Left lung (tissue), 14 donors: Measurements from ENCODE around the gene RPS6KA6. TPM values are rescaled to one million over a fixed set of nuclear protein-coding genes. Genes with fewer than 3 reads are reported as not detected.
A peak's percentile ranks its signal among the peaks of the same experiment; 100 is the strongest.

Experiments used
- ATAC-seq: fragments of 200-7000 bp; cut with Tn5 transposase; one replicate; pipeline ENCODE4 v1.9.1; 2020; ENCODE audit warnings: moderate library complexity
- DNase-seq, 4 donors: peaks; one replicate each; pipeline ENCODE4 v3.0.0-alpha.2; 2013 to 2020
- H3K27ac ChIP-seq, 2 donors: fragments of 200-600 bp; sonication (generic) in 1 of 2; one replicate each; pipeline versions ENCODE4 v1.5.0 to v1.8.0; 2020 to 2021
- H3K27me3 ChIP-seq, 2 donors: fragments of 200-600 bp; sonication (generic) in 1 of 2; one replicate each; pipeline versions ENCODE4 v1.5.0 to v1.8.0; 2020 to 2021
- H3K36me3 ChIP-seq, 2 donors: fragments of 200-600 bp; sonication (generic) in 1 of 2; one replicate each; pipeline versions ENCODE4 v1.5.0 to v1.8.0; 2020 to 2021
- H3K4me1 ChIP-seq, 2 donors: fragments of 200-600 bp; one replicate each; pipeline ENCODE4 v1.8.0; 2021
- H3K4me3 ChIP-seq, 2 donors: fragments of 200-600 bp; sonication (generic) in 1 of 2; one replicate each; pipeline versions ENCODE4 v1.5.0 to v1.8.0; 2020 to 2021; ENCODE audit warnings: mild to moderate bottlenecking in 1 of 2
- H3K9me3 ChIP-seq, 2 donors: fragments of 200-600 bp; sonication (generic) in 1 of 2; one replicate each; pipeline versions ENCODE4 v1.5.0 to v1.8.0; 2020 to 2021
- CTCF ChIP-seq, 2 donors: fragments of 200-600 bp; sonication (generic) in 1 of 2; IDR thresholded peaks; one replicate each; pipeline versions ENCODE4 v1.5.0 to v1.8.0; 2021; ENCODE audit warnings: antibody characterized with exemption in 2 of 2
- intact Hi-C, 2 donors: fragments of 100-400 bp; cut with DNase I; formaldehyde crosslinking; loops; one replicate each; pipeline versions ENCODE4 v1.11.2 to v1.14.2; 2022
- long read RNA-seq, 12 donors: library from polyadenylated mRNA in 2 of 12; unstranded in 2 of 12; transcript quantifications; one replicate each; pipeline ENCODE4 v2.0.0 and lab custom pipeline, GENCODE V29; 2019 to 2026
- polyA plus RNA-seq, 6 donors: library from polyadenylated mRNA; unstranded; fragments of 120-200 nt; gene quantifications; one replicate each; pipeline ENCODE4 v1.2.1, GENCODE V29; 2013; ENCODE audit not compliant: insufficient read length in 6 of 6
- total RNA-seq, 2 donors: library from RNA; stranded (reverse); fragmentation: NEBNext Ultra II Directional; extraction: Animal tissue kit (Norgen Biotek cat#: 25700); gene quantifications; one replicate each; pipeline ENCODE4 v1.2.1, GENCODE V29; 2021
- donor health status: DM: no; HTN: yes; CAD: no.
- donor health status: DM: no; HTN: no; CAD: no.

Gene RPS6KA6
- total RNA-seq = 1 to 10 TPM; 1.9 to 2.8 TPM
- 10 to 100 TPM in 2 of 6 donors, 1 to 10 TPM in 4; 9.0 to 12.0 (median 9.5) TPM for polyA plus RNA-seq
- long read RNA-seq, donor 1, partial matches to known transcripts = 0 of 1 reads
- long read RNA-seq, donor 1, other reads (novel, unspliced or antisense) = 0 of 1 reads
- long read RNA-seq, donor 2, partial matches to known transcripts = 0 of 1 reads
- long read RNA-seq, donor 2, other reads (novel, unspliced or antisense) = 0 of 1 reads
- long read RNA-seq, donor 3 = 0 reads
- long read RNA-seq, donor 4 = 0 reads
- long read RNA-seq, donor 5 = 0 reads
- long read RNA-seq, donor 6 = 0 reads
- long read RNA-seq, donor 7 = 0 reads
- long read RNA-seq, donor 8 = 0 reads
- long read RNA-seq, donor 9 = 0 reads
- long read RNA-seq, donor 10 = 0 reads
- long read RNA-seq, donor 11, partial matches to known transcripts = 11 of 11 reads
- long read RNA-seq, donor 11, other reads (novel, unspliced or antisense) = 0 of 11 reads
- long read RNA-seq, donor 12 = 0 reads

DNA sequence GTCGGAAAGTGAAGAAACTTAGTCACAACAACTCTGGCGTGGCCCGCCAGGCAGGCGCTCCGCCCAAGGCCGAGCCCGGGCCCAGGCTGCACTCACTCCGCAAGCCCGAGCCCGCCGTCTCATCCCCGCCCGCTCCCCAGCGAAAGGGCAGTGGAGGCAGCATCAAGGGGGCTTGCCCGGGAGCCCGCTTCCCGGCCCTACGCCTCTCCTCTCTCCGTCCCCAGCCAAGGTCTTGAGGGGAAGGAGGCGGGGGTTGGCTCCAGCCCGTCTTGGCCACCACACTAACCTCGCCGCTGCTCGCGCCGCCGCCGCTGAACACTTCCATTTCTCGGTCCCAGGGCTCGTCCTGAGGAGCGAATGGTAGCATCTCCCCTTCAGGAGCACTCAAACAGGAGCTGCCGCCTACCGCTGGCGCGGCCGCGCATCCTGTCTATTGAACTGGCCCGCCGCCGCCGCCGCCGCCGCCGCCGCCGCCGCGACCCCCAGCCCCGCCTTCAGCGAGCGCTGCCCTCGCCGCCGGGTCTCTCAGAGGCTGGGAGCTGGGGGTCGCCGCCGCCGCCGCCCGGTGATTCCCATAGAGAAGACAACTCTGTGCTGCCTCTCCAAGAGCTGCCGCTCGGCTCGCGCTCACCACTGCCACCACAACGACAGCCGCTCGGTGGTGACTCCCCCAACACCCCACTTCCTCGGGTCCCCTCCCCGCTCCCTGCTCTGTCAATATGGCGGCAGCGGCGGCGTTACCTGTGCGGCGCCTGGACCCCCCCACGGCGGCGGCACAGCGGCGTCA is at the start of gene RPS6KA6:
RPS6KA6 (minus strand) TSS at position 667 of the 787 bp plus-strand sequence; CDS start at position 367, 300 bp downstream.
- Histone ChIP-seq H3K9me3 (no peaks in the 10 kb centered on the region), H3K27me3 (peaks cover 0 to 19% of the 10 kb centered on the region in 2 donors), H3K4me3 (peak within 1 kb of the TSS; percentile 33 to 39), H3K36me3 (no peaks in the 10 kb centered on the region), H3K4me1 (no peaks in the 10 kb centered on the region), H3K27ac (no peak within 1 kb of the TSS)
- ATAC-seq = peak; percentile 78
- intact Hi-C loops = no loop called here
- peak in 3 of 4 donors; percentile 27 to 68 (median 34) for DNase-seq
- no peak for TF ChIP-seq CTCF (IDR thresholded peaks at IDR 0.05)

GRCh38 chrX:84224741-84225140 is 36.7 kb upstream of the RPS6KA6 start:
- no peak for ATAC-seq
- intact Hi-C loops = no loop called here
- Histone ChIP-seq H3K4me3 (no peak overlapping the region), H3K27ac (no peak overlapping the region), H3K4me1 (no peaks in the 10 kb centered on the region), H3K36me3 (no peaks in the 10 kb centered on the region), H3K27me3 (peaks cover 0 to 3% of the 10 kb centered on the region in 2 donors), H3K9me3 (no peaks in the 10 kb centered on the region)
- TF ChIP-seq CTCF (IDR thresholded peaks at IDR 0.05) = no peak
- DNase-seq = no peak

GRCh38 chrX:84223261-84223660 is 35.3 kb upstream of the RPS6KA6 start:
- no peak for TF ChIP-seq CTCF (IDR thresholded peaks at IDR 0.05)
- no peak for ATAC-seq
- no peak overlapping the region for H3K4me3 ChIP-seq
- H3K27ac ChIP-seq = no peak overlapping the region
- DNase-seq = peak in 1 of 4 donors; percentile 5
- no peaks in the 10 kb centered on the region for H3K4me1 ChIP-seq
- intact Hi-C loops = no loop called here
- H3K9me3 ChIP-seq = no peaks in the 10 kb centered on the region
- peaks cover 0 to 3% of the 10 kb centered on the region in 2 donors for H3K27me3 ChIP-seq
- no peaks in the 10 kb centered on the region for H3K36me3 ChIP-seq

- H3K9me3 ChIP-seq = no peaks in the 10 kb centered on the region
- H3K27me3 ChIP-seq = no peaks in the 10 kb centered on the region
- no peak for ATAC-seq
- intact Hi-C loops = no loop called here
- DNase-seq = no peak
- no peak overlapping the region for H3K4me3 ChIP-seq
- no peaks in the 10 kb centered on the region for H3K36me3 ChIP-seq
- no peak for TF ChIP-seq CTCF (IDR thresholded peaks at IDR 0.05)
- H3K4me1 ChIP-seq = no peaks in the 10 kb centered on the region
- H3K27ac ChIP-seq = no peak overlapping the region
These were observed 33.2 kb upstream of the RPS6KA6 start for GRCh38 chrX:84221181-84221580.

GRCh38 chrX:84219551-84219950 is 31.6 kb upstream of the RPS6KA6 start:
- TF ChIP-seq CTCF (IDR thresholded peaks at IDR 0.05) = no peak
- Histone ChIP-seq H3K4me3 (no peak overlapping the region), H3K9me3 (no peaks in the 10 kb centered on the region), H3K4me1 (no peaks in the 10 kb centered on the region), H3K27ac (no peak overlapping the region), H3K36me3 (no peaks in the 10 kb centered on the region), H3K27me3 (no peaks in the 10 kb centered on the region)
- intact Hi-C loops = no loop called here
- ATAC-seq (no peak), DNase-seq (no peak)
